IPS-15b (cell line): ENCODE data around the gene PRICKLE2.
A peak's percentile ranks its signal among the peaks of the same experiment; 100 is the strongest.

ENCODE experiments used
- H3K27me3 ChIP-seq: one replicate; pipeline ENCODE4 v1.6.1; 2013; ENCODE audit warnings: low read length; ENCODE audit not compliant: control insufficient read depth, insufficient read depth
- H3K36me3 ChIP-seq: one replicate; pipeline ENCODE4 v1.6.1; 2013; ENCODE audit warnings: low read length; ENCODE audit not compliant: control insufficient read depth, insufficient read depth
- H3K4me1 ChIP-seq: one replicate; pipeline ENCODE4 v1.6.1; 2013; ENCODE audit warnings: mild to moderate bottlenecking, low read length; ENCODE audit not compliant: control insufficient read depth, insufficient read depth
- H3K4me3 ChIP-seq: one replicate; pipeline ENCODE4 v1.5.1; 2013; ENCODE audit warnings: low read depth, low read length
- H3K9ac ChIP-seq: one replicate; pipeline ENCODE4 v1.6.1; 2013; ENCODE audit warnings: low read depth, mild to moderate bottlenecking, low read length
- H3K9me3 ChIP-seq: one replicate; pipeline ENCODE4 v1.6.1; 2013; ENCODE audit warnings: mild to moderate bottlenecking, low read length; ENCODE audit not compliant: control insufficient read depth, insufficient read depth

The PRICKLE2 gene

DNA sequence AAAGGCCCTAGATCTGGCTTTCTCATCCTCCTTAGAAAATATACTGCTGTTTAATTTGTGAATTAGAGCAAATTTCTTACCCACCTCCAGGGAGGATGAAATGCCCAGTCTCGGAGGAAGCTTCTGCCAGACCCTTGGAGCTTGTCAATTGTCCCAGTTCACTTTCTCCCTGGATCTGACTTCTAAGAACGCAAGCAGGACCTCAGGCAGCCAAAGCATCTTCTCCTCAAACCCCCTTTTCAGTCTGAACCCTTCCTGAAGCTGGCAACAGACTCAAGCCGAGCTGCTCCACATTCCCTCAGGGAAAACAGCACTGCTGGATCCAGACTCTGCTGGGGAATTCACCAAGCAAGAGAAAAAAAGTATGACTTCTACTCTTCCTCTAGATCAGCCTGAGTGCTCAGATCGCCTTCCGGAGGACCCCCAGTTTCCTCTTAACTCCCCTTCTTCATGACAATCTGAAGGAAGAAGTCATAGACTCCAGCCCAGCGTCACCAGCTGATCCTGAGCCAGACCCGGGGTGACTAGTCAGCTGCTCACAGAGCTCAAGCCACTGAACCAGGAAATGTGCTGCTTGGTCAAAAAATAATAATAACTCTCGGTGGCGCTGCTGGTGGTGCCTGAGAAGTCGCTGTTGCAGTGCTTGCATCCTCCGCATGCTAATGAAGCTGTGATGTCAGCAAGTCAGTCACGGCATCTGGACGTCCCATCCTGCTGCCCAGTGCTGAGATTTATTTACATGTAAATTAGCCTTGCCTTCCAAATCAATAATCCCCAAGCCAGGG is at the start of gene PRICKLE2:
Gene PRICKLE2, minus strand, starts transcription at position 641 of the 785 bp plus-strand sequence. CDS start 26,539 bp downstream, outside the sequence.
- peak within 1 kb of the TSS; percentile 63 for H3K4me3 ChIP-seq
- no peaks in the 10 kb centered on the region for H3K36me3 ChIP-seq
- no peaks in the 10 kb centered on the region for H3K9me3 ChIP-seq
- H3K27me3 ChIP-seq, result peaks cover 6% of the 10 kb centered on the region
- peaks cover 33% of the 10 kb centered on the region for H3K4me1 ChIP-seq
- H3K9ac ChIP-seq, result peak within 1 kb of the TSS; percentile 26

GRCh38 chr3:64272842-64273241 is 47.6 kb upstream of the PRICKLE2 start:
- Histone ChIP-seq H3K9ac (no peak overlapping the region), H3K36me3 (no peaks in the 10 kb centered on the region), H3K4me3 (no peak overlapping the region), H3K4me1 (peaks cover 6% of the 10 kb centered on the region), H3K27me3 (no peaks in the 10 kb centered on the region), H3K9me3 (no peaks in the 10 kb centered on the region)

- Histone ChIP-seq H3K4me3 (no peak overlapping the region), H3K9me3 (no peaks in the 10 kb centered on the region), H3K27me3 (peaks cover under 1% of the 10 kb centered on the region), H3K36me3 (no peaks in the 10 kb centered on the region), H3K9ac (no peak overlapping the region), H3K4me1 (peaks cover 6% of the 10 kb centered on the region)
These were observed 47.0 kb upstream of the PRICKLE2 start for GRCh38 chr3:64272271-64272670.

DNA sequence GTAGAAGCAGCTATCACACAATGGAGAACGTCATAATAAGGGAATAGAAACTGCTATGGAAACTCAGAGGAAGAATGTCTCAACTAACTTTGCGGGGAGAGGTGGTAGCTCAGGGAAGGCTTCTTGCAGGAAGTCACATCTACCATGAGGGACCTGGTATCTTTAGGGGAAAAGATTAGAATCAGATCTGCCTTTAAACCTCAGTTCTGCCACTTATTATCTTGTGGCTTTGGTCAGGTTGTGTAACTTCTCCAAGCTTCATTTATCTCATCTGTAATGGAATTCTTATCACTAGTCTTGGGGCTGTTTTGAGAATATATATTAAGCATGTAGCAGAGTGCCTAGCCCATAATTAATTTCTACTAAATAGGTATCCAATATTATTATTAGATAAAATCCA is 46.4 kb upstream of the PRICKLE2 start:
- no peaks in the 10 kb centered on the region for H3K9me3 ChIP-seq
- H3K4me1 ChIP-seq, result peaks cover 10% of the 10 kb centered on the region
- H3K27me3 ChIP-seq, result peaks cover 2% of the 10 kb centered on the region
- no peak overlapping the region for H3K9ac ChIP-seq
- no peak overlapping the region for H3K4me3 ChIP-seq
- H3K36me3 ChIP-seq, result no peaks in the 10 kb centered on the region

DNA sequence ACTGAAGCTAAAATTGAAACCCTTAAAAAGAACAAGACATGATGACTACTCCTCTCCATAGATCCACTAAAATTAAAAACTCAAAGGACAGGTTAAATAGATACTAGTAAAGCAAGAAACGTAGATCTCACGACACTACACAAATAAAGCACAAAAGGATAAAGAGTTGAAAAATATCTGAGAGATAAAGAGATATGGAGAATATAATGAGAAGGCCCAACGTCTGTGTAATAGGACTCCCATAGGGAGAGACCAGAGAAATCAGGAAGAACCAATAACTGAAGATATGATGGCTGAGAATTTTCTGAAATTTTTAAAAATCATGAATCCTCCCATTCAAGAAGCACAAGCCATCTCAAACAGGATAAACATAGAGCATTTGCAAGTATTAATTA is 45.6 kb upstream of the PRICKLE2 start:
- Histone ChIP-seq H3K9me3 (no peaks in the 10 kb centered on the region), H3K36me3 (no peaks in the 10 kb centered on the region), H3K4me3 (no peak overlapping the region), H3K9ac (no peak overlapping the region), H3K4me1 (peaks cover 12% of the 10 kb centered on the region), H3K27me3 (peaks cover 2% of the 10 kb centered on the region)

DNA sequence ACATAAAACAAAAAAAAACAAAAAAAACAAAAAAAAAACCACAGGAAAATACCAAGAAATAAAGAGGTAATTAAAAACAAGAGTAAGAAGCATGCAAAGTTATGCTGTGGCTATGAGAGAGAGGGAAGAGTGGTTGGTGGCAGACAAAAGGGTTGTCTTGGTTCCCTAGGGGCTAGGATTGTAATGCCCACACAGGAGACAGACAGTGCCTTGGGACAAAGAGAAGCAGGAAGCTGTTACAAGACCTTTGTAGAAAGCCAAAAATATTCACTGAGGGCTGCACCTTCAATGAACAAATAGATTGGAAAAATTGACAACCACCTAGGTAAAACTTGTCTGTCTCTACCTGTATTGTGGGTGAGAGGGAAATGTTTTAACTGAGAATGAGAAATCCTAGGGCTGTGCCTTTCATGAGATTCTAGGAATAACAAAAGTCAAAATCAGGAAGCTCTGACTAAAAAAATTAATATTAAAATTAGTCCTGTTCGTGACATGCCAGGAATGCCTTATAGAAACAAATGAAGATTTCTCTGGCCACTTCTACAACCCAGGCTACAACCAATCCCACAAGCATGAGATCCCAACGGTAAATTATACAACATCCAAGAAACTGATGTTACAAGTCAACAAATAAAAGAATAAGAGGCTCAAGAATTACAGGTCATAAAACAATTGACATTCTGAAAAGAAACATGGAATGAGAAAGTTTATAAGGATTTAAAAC is 45.0 kb upstream of the PRICKLE2 start:
- Histone ChIP-seq H3K9me3 (no peaks in the 10 kb centered on the region), H3K4me3 (no peak overlapping the region), H3K4me1 (peaks cover 15% of the 10 kb centered on the region), H3K9ac (no peak overlapping the region), H3K36me3 (no peaks in the 10 kb centered on the region), H3K27me3 (peaks cover 2% of the 10 kb centered on the region)

DNA sequence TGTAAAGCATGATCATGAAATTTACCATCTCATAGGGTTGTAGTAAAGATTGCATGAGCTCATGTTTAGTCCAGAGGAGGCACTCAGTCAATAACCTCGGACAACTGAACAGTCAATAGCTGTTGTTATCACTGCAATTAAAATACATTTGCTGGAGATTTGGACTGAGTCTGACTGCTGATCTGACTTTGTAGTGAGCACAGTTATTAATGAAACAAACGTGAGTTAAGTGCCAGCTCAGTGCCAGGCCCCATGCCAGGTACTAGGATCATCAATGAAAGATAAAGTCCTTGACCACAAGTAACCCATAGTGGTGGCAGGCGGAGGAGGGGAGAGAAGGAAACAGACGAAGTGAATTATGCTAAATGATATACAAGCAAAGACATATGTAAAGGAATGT is 43.7 kb upstream of the PRICKLE2 start:
- peaks cover 2% of the 10 kb centered on the region for H3K27me3 ChIP-seq
- H3K4me1 ChIP-seq, result peaks cover 15% of the 10 kb centered on the region
- H3K36me3 ChIP-seq, result no peaks in the 10 kb centered on the region

GRCh38 chr3:64267721-64268604 is 42.7 kb upstream of the PRICKLE2 start:
- H3K4me1 ChIP-seq, result peaks cover 15% of the 10 kb centered on the region

More for the DNA sequence above, 43.7 kb upstream of the PRICKLE2 start:
- Histone ChIP-seq H3K4me3 (no peak overlapping the region), H3K9ac (no peak overlapping the region), H3K9me3 (no peaks in the 10 kb centered on the region)

DNA sequence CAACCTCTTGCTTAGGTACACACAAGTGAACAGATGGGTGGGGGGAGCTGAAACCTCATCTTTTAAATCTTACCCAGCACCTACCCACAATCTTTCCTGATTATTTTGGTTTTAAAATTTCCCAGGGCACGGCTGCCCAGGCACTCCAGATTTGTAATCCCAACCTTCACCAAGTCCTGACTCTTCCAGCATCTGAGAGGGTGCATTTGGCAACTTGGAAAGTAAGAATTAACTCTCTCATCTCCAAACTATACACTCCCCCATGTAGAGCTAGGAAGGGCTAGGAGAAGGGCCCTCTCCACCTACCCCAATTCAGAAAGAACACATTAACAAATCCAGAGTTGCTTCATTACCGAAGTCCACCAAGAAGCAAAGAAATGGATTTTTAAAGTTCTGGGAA is 41.7 kb upstream of the PRICKLE2 start:
- Histone ChIP-seq H3K9me3 (no peaks in the 10 kb centered on the region), H3K4me3 (no peak overlapping the region), H3K4me1 (peaks cover 15% of the 10 kb centered on the region), H3K27me3 (peaks cover 2% of the 10 kb centered on the region), H3K36me3 (no peaks in the 10 kb centered on the region), H3K9ac (no peak overlapping the region)

More at GRCh38 chr3:64267721-64268604, 42.7 kb upstream of the PRICKLE2 start:
- H3K27me3 ChIP-seq, result peaks cover 2% of the 10 kb centered on the region
- H3K36me3 ChIP-seq, result no peaks in the 10 kb centered on the region
- H3K9me3 ChIP-seq, result no peaks in the 10 kb centered on the region
- H3K4me3 ChIP-seq, result peak overlapping the region; percentile 52
- H3K9ac ChIP-seq, result peak overlapping the region; percentile 61

DNA sequence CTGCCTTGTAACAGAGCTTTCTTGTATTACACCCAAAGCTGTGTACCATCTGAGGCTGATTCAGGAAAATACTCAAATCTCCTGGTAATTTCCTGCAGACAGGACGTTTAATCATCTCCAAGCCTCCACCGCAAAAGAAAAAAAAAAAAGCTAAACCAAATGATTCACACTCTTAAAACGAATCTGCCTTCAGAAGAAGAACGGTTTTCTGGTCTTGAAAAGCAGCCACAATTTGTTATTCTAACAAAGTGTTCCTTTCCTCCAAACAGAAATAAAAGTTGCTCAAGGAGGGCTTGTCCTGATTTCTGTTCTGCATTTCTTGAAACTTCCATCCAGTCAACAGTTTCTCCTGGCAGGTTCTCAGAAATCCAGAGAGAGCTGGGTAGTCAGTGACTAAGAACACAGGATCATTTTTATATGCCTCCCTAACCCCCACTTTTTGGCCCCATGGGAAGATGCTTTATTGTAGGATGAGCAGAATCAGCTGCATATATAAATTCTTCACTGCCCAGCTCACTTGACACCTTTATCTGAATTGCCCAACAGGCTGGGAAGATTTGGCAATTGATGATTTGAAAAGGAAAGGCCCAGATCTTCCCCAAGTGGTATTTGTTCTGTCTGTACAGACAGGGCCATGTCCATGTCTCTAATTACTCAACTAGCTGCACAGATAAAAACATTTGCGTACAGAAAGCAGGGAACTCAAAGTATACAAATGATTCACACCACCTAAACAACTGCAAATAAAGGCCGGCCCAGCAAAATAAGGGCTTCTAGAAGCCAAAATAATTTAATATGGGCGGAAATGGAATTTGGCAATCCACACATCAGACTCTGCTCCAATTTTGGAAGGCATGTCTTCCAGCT is 41.0 kb upstream of the PRICKLE2 start:
- H3K27me3 ChIP-seq, result peaks cover 2% of the 10 kb centered on the region
- H3K9ac ChIP-seq, result no peak overlapping the region
- no peaks in the 10 kb centered on the region for H3K36me3 ChIP-seq
- H3K4me1 ChIP-seq, result peaks cover 15% of the 10 kb centered on the region
- no peak overlapping the region for H3K4me3 ChIP-seq
- no peaks in the 10 kb centered on the region for H3K9me3 ChIP-seq

- H3K9ac ChIP-seq, result no peak overlapping the region
- H3K36me3 ChIP-seq, result no peaks in the 10 kb centered on the region
- H3K4me1 ChIP-seq, result peaks cover 15% of the 10 kb centered on the region
- H3K27me3 ChIP-seq, result peaks cover 2% of the 10 kb centered on the region
- H3K9me3 ChIP-seq, result no peaks in the 10 kb centered on the region
- no peak overlapping the region for H3K4me3 ChIP-seq
These were observed 40.4 kb upstream of the PRICKLE2 start for GRCh38 chr3:64265646-64266045.
